Measurements from ENCODE around the gene SNX3.

Gene SNX3

GRCh38 chr6:108203189-108204112, 57.4 kb downstream of the SNX3 start:
- H3K4me3 ChIP-seq (ENCODE audit: low read depth, low read length): no peak overlapping the region
- TF ChIP-seq CTCF (IDR thresholded peaks at IDR 0.05; ENCODE audit: low read depth, low read length): no peak

- H3K4me3 ChIP-seq (ENCODE audit: low read depth, low read length): no peak overlapping the region
- no peak for TF ChIP-seq CTCF (IDR thresholded peaks at IDR 0.05; ENCODE audit: low read depth, low read length)
Observed at GRCh38 chr6:108200631-108201030, 60.2 kb downstream of the SNX3 start.

GRCh38 chr6:108200186-108200585, 60.7 kb downstream of the SNX3 start:
- H3K4me3 ChIP-seq (ENCODE audit: low read depth, low read length): no peak overlapping the region
- TF ChIP-seq CTCF (IDR thresholded peaks at IDR 0.05; ENCODE audit: low read depth, low read length): no peak

- no peak overlapping the region for H3K4me3 ChIP-seq (ENCODE audit: low read depth, low read length)
Observed at GRCh38 chr6:108198761-108199498, 61.9 kb downstream of the SNX3 start.

GRCh38 chr6:108195209-108195608, 65.6 kb downstream of the SNX3 start:
- TF ChIP-seq CTCF (IDR thresholded peaks at IDR 0.05; ENCODE audit: low read depth, low read length): no peak
- H3K4me3 ChIP-seq (ENCODE audit: low read depth, low read length): no peak overlapping the region

More at GRCh38 chr6:108198761-108199498, 61.9 kb downstream of the SNX3 start:
- TF ChIP-seq CTCF (IDR thresholded peaks at IDR 0.05; ENCODE audit: low read depth, low read length): no peak

GRCh38 chr6:108194503-108194902, 66.3 kb downstream of the SNX3 start:
- H3K4me3 ChIP-seq (ENCODE audit: low read depth, low read length): no peak overlapping the region
- no peak for TF ChIP-seq CTCF (IDR thresholded peaks at IDR 0.05; ENCODE audit: low read depth, low read length)

- no peak for TF ChIP-seq CTCF (IDR thresholded peaks at IDR 0.05; ENCODE audit: low read depth, low read length)
Observed at GRCh38 chr6:108193835-108194234, 67.0 kb downstream of the SNX3 start.

More at GRCh38 chr6:108193835-108194234, 67.0 kb downstream of the SNX3 start:
- no peak overlapping the region for H3K4me3 ChIP-seq (ENCODE audit: low read depth, low read length)

All from WI38 (cell line).